Activated T-cell treated with anti-CD3 and anti-CD28 coated beads, Interleukin-2, amount 50 U/mL, for 24 hours (primary cell): ENCODE measurements around the gene SMPDL3A.
A peak's percentile ranks its signal among the peaks of the same experiment; 100 is the strongest.
"Not testable (repeated sequence)": the region's sequence is repeated elsewhere in the genome, so short reads cannot be mapped to it uniquely, and the experiment has no call there.

Experiments
- DNase-seq: peaks from one replicate; pipeline ENCODE4 v3.0.0-alpha.2; 2020
- H3K27ac Mint-ChIP-seq: 2 replicates; pipeline ENCODE4 v1.8.0; 2020; ENCODE audit warnings: mild to moderate bottlenecking, mixed read lengths
- H3K27me3 Mint-ChIP-seq: 2 replicates; pipeline ENCODE4 v1.8.0; 2020; ENCODE audit warnings: mixed read lengths
- H3K36me3 Mint-ChIP-seq: 2 replicates; pipeline ENCODE4 v1.8.0; 2020; ENCODE audit warnings: low read depth, mixed read lengths
- H3K4me1 Mint-ChIP-seq: 2 replicates; pipeline ENCODE4 v1.8.0; 2020; ENCODE audit warnings: low read depth, mixed read lengths
- H3K4me3 Mint-ChIP-seq: 2 replicates; pipeline ENCODE4 v1.8.0; 2020; ENCODE audit warnings: mild to moderate bottlenecking, moderate library complexity, mixed read lengths
- H3K9me3 Mint-ChIP-seq: 2 replicates; pipeline ENCODE4 v1.8.0; 2020; ENCODE audit warnings: mixed read lengths

Gene SMPDL3A

GRCh38 chr6:122789182-122790027 lies at the start of gene SMPDL3A:
TSS of gene SMPDL3A (plus strand) at chr6:122789258. CDS start at chr6:122789347, 89 bp downstream.
- peaks cover 76% of the 10 kb centered on the region for H3K27me3 Mint-ChIP-seq
- no peaks in the 10 kb centered on the region for H3K9me3 Mint-ChIP-seq
- no peaks in the 10 kb centered on the region for H3K36me3 Mint-ChIP-seq
- peak within 1 kb of the TSS; percentile 71 for H3K27ac Mint-ChIP-seq
- H3K4me3 Mint-ChIP-seq, result peak within 1 kb of the TSS; percentile 80
- peak; percentile 43 for DNase-seq
- H3K4me1 Mint-ChIP-seq, result peaks cover 20% of the 10 kb centered on the region

GRCh38 chr6:122740091-122740490 lies 49.0 kb upstream of the SMPDL3A start:
- no peak for DNase-seq
- Mint-ChIP-seq H3K9me3 (no peaks in the 10 kb centered on the region), H3K27ac (no peak overlapping the region), H3K36me3 (no peaks in the 10 kb centered on the region), H3K4me3 (no peak overlapping the region), H3K4me1 (no peaks in the 10 kb centered on the region), H3K27me3 (peaks cover 3% of the 10 kb centered on the region)

- Mint-ChIP-seq H3K27me3 (no peaks in the 10 kb centered on the region), H3K27ac (no peak overlapping the region), H3K36me3 (no peaks in the 10 kb centered on the region), H3K4me3 (no peak overlapping the region), H3K9me3 (no peaks in the 10 kb centered on the region), H3K4me1 (no peaks in the 10 kb centered on the region)
- DNase-seq, result no peak
Measured at GRCh38 chr6:122740936-122741335, 48.1 kb upstream of the SMPDL3A start.

GRCh38 chr6:122744247-122744646 lies 44.8 kb upstream of the SMPDL3A start:
- H3K4me1 Mint-ChIP-seq, H3K4me3 Mint-ChIP-seq, H3K36me3 Mint-ChIP-seq, DNase-seq, H3K27ac Mint-ChIP-seq, H3K9me3 Mint-ChIP-seq, H3K27me3 Mint-ChIP-seq: not testable (repeated sequence)

- H3K4me3 Mint-ChIP-seq, H3K27ac Mint-ChIP-seq: not testable (repeated sequence)
Measured at GRCh38 chr6:122744856-122745255, 44.2 kb upstream of the SMPDL3A start.

GRCh38 chr6:122746688-122747087 lies 42.4 kb upstream of the SMPDL3A start:
- Mint-ChIP-seq H3K36me3 (no peaks in the 10 kb centered on the region), H3K27me3 (no peaks in the 10 kb centered on the region), H3K4me1 (peaks cover 11% of the 10 kb centered on the region), H3K4me3 (no peak overlapping the region), H3K27ac (no peak overlapping the region), H3K9me3 (no peaks in the 10 kb centered on the region)
- DNase-seq, result no peak

More at GRCh38 chr6:122744856-122745255, 44.2 kb upstream of the SMPDL3A start:
- not testable (repeated sequence) for DNase-seq, H3K36me3 Mint-ChIP-seq, H3K4me1 Mint-ChIP-seq, H3K9me3 Mint-ChIP-seq, H3K27me3 Mint-ChIP-seq

- Mint-ChIP-seq H3K27ac (no peak overlapping the region), H3K4me1 (peaks cover 17% of the 10 kb centered on the region), H3K36me3 (no peaks in the 10 kb centered on the region), H3K27me3 (no peaks in the 10 kb centered on the region), H3K4me3 (no peak overlapping the region), H3K9me3 (no peaks in the 10 kb centered on the region)
- DNase-seq, result no peak
Measured at GRCh38 chr6:122747573-122747972, 41.5 kb upstream of the SMPDL3A start.

GRCh38 chr6:122748945-122749344 lies 40.1 kb upstream of the SMPDL3A start:
- DNase-seq, H3K9me3 Mint-ChIP-seq, H3K4me3 Mint-ChIP-seq, H3K36me3 Mint-ChIP-seq, H3K27ac Mint-ChIP-seq, H3K27me3 Mint-ChIP-seq: not testable (repeated sequence)
- H3K4me1 Mint-ChIP-seq, result peaks cover 27% of the 10 kb centered on the region

GRCh38 chr6:122749451-122750050 lies 39.5 kb upstream of the SMPDL3A start:
- no peak for DNase-seq
- Mint-ChIP-seq H3K36me3 (no peaks in the 10 kb centered on the region), H3K4me1 (peaks cover 28% of the 10 kb centered on the region), H3K4me3 (no peak overlapping the region), H3K27ac (no peak overlapping the region), H3K27me3 (no peaks in the 10 kb centered on the region), H3K9me3 (no peaks in the 10 kb centered on the region)

GRCh38 chr6:122751326-122751725 lies 37.7 kb upstream of the SMPDL3A start:
- no peaks in the 10 kb centered on the region for H3K9me3 Mint-ChIP-seq
- peaks cover 34% of the 10 kb centered on the region for H3K4me1 Mint-ChIP-seq
- H3K36me3 Mint-ChIP-seq, result no peaks in the 10 kb centered on the region
- H3K27ac Mint-ChIP-seq, result peak overlapping the region; percentile 70
- no peak for DNase-seq
- no peak overlapping the region for H3K4me3 Mint-ChIP-seq
- no peaks in the 10 kb centered on the region for H3K27me3 Mint-ChIP-seq

GRCh38 chr6:122752459-122752858 lies 36.6 kb upstream of the SMPDL3A start:
- H3K27ac Mint-ChIP-seq, result no peak overlapping the region
- no peaks in the 10 kb centered on the region for H3K9me3 Mint-ChIP-seq
- no peaks in the 10 kb centered on the region for H3K27me3 Mint-ChIP-seq
- H3K4me1 Mint-ChIP-seq, result peaks cover 34% of the 10 kb centered on the region
- no peaks in the 10 kb centered on the region for H3K36me3 Mint-ChIP-seq
- no peak overlapping the region for H3K4me3 Mint-ChIP-seq
- DNase-seq, result no peak

GRCh38 chr6:122753000-122753687 lies 35.9 kb upstream of the SMPDL3A start:
- no peaks in the 10 kb centered on the region for H3K36me3 Mint-ChIP-seq
- H3K4me1 Mint-ChIP-seq, result peaks cover 34% of the 10 kb centered on the region
- no peak overlapping the region for H3K27ac Mint-ChIP-seq
- H3K27me3 Mint-ChIP-seq, result no peaks in the 10 kb centered on the region
- no peak overlapping the region for H3K4me3 Mint-ChIP-seq
- H3K9me3 Mint-ChIP-seq, result no peaks in the 10 kb centered on the region
- no peak for DNase-seq

GRCh38 chr6:122753688-122754056 lies 35.4 kb upstream of the SMPDL3A start:
- Mint-ChIP-seq H3K27ac (no peak overlapping the region), H3K4me3 (no peak overlapping the region), H3K27me3 (no peaks in the 10 kb centered on the region), H3K36me3 (no peaks in the 10 kb centered on the region), H3K4me1 (peaks cover 34% of the 10 kb centered on the region), H3K9me3 (no peaks in the 10 kb centered on the region)
- DNase-seq, result no peak

GRCh38 chr6:122754191-122754731 lies 34.8 kb upstream of the SMPDL3A start:
- Mint-ChIP-seq H3K36me3 (no peaks in the 10 kb centered on the region), H3K9me3 (no peaks in the 10 kb centered on the region), H3K4me1 (peaks cover 39% of the 10 kb centered on the region), H3K27ac (no peak overlapping the region), H3K27me3 (no peaks in the 10 kb centered on the region), H3K4me3 (no peak overlapping the region)
- DNase-seq, result no peak

GRCh38 chr6:122755901-122756300 lies 33.2 kb upstream of the SMPDL3A start:
- no peak overlapping the region for H3K27ac Mint-ChIP-seq
- no peaks in the 10 kb centered on the region for H3K9me3 Mint-ChIP-seq
- no peak overlapping the region for H3K4me3 Mint-ChIP-seq
- no peaks in the 10 kb centered on the region for H3K36me3 Mint-ChIP-seq
- H3K27me3 Mint-ChIP-seq, result no peaks in the 10 kb centered on the region
- H3K4me1 Mint-ChIP-seq, result peaks cover 36% of the 10 kb centered on the region
- no peak for DNase-seq
